RWPE2 (cell line): ENCODE results near the gene DOCK3.
"Not testable (repeated sequence)": the region's sequence is repeated elsewhere in the genome, so short reads cannot be mapped to it uniquely, and the experiment has no call there.

Experiments
- ATAC-seq: fragments of 200-7000 bp; cut with Tn5 transposase; 3 replicates; pipeline ENCODE4 v1.9.1; 2021; ENCODE audit warnings: low read depth
- DNase-seq: peaks from one replicate; pipeline ENCODE4 v3.0.0-alpha.2; 2020; ENCODE audit warnings: low spot score
- H3K27ac ChIP-seq: fragments of 450-650 bp; 2 replicates; pipeline ENCODE4 v1.5.1; 2017; ENCODE audit warnings: mild to moderate bottlenecking; ENCODE audit not compliant: poor library complexity, severe bottlenecking
- H3K27me3 ChIP-seq: fragments of 250-450 bp; sonication (Bioruptor Pico); 2 replicates; pipeline ENCODE4 v1.5.1; 2021; ENCODE audit warnings: mild to moderate bottlenecking, moderate library complexity; ENCODE audit not compliant: insufficient read depth, poor library complexity, severe bottlenecking
- H3K36me3 ChIP-seq: fragments of 250-450 bp; sonication (Bioruptor Pico); 2 replicates; pipeline ENCODE4 v1.5.1; 2020; ENCODE audit warnings: low read depth, mild to moderate bottlenecking, moderate library complexity
- H3K4me1 ChIP-seq: fragments of 250-450 bp; sonication (Bioruptor Pico); 2 replicates; pipeline ENCODE4 v1.5.1; 2021; ENCODE audit warnings: mild to moderate bottlenecking, moderate library complexity; ENCODE audit not compliant: insufficient read depth, poor library complexity, severe bottlenecking
- H3K4me3 ChIP-seq: fragments of 250-450 bp; sonication (Bioruptor Pico); 2 replicates; pipeline ENCODE4 v1.5.1; 2021; ENCODE audit warnings: mild to moderate bottlenecking, moderate library complexity; ENCODE audit not compliant: severe bottlenecking
- H3K9me3 ChIP-seq: fragments of 250-450 bp; sonication (Bioruptor Pico); 2 replicates; pipeline ENCODE4 v1.5.1; 2021; ENCODE audit warnings: mild to moderate bottlenecking, moderate library complexity; ENCODE audit not compliant: severe bottlenecking
- TF ChIP-seq, protein P1 (sequence below): fragments of 450-650 bp; IDR thresholded peaks from one replicate; pipeline ENCODE4 v1.5.1; 2017; ENCODE audit warnings: mild to moderate bottlenecking, moderate library complexity; ENCODE audit not compliant: poor library complexity, severe bottlenecking

The DOCK3 gene

DNA sequence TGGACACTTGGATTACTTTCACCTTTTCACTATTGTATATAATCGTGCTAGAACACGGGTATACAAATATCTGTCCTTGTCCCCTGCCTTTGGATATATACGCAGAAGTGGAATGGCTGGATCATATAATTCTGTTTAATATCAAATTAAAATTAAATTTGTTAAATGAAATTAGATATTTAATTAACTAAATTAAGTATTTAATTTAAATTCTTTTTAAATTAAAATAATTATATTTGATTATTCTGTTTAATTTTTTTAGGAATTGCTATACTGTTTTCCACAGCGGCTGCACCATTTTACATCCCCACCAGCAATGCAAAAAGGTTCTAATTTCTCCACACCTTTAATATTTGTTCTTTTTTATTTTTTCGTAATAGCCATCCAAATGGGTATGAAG, 84.3 kb downstream of the DOCK3 start:
- H3K27ac ChIP-seq, result no peak overlapping the region
- peaks cover 4% of the 10 kb centered on the region for H3K27me3 ChIP-seq
- H3K4me1 ChIP-seq, result no peaks in the 10 kb centered on the region
- no peaks in the 10 kb centered on the region for H3K9me3 ChIP-seq
- ATAC-seq (no peak), DNase-seq (no peak)
- no peaks in the 10 kb centered on the region for H3K36me3 ChIP-seq
- no peak overlapping the region for H3K4me3 ChIP-seq
- TF ChIP-seq, protein P1, sequence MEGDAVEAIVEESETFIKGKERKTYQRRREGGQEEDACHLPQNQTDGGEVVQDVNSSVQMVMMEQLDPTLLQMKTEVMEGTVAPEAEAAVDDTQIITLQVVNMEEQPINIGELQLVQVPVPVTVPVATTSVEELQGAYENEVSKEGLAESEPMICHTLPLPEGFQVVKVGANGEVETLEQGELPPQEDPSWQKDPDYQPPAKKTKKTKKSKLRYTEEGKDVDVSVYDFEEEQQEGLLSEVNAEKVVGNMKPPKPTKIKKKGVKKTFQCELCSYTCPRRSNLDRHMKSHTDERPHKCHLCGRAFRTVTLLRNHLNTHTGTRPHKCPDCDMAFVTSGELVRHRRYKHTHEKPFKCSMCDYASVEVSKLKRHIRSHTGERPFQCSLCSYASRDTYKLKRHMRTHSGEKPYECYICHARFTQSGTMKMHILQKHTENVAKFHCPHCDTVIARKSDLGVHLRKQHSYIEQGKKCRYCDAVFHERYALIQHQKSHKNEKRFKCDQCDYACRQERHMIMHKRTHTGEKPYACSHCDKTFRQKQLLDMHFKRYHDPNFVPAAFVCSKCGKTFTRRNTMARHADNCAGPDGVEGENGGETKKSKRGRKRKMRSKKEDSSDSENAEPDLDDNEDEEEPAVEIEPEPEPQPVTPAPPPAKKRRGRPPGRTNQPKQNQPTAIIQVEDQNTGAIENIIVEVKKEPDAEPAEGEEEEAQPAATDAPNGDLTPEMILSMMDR, result no peak

DNA sequence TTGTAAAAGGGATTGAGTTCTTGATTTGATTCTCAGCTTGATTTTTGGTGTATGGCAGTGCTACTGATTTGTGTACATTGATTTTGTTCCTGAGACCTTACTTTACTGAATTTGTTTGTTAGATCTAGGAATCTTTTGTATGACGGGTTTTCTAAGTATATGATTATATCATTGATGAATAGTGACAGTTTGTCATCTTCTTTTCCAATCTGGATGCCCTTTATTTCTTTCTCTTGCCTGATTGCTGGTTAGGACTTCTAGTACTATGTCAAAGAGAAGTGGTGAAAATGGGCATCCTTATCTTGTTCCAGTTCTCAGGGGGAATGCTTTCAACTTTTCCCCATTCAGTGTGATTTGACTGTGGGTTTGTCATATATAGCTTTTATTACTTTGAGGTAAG, 103.0 kb downstream of the DOCK3 start:
- Histone ChIP-seq H3K9me3 (no peaks in the 10 kb centered on the region), H3K36me3 (no peaks in the 10 kb centered on the region), H3K27me3 (peaks cover 14% of the 10 kb centered on the region), H3K4me1 (no peaks in the 10 kb centered on the region), H3K4me3 (no peak overlapping the region), H3K27ac (no peak overlapping the region)
- ATAC-seq (no peak), DNase-seq (no peak)
- TF ChIP-seq, protein P1, result no peak

DNA sequence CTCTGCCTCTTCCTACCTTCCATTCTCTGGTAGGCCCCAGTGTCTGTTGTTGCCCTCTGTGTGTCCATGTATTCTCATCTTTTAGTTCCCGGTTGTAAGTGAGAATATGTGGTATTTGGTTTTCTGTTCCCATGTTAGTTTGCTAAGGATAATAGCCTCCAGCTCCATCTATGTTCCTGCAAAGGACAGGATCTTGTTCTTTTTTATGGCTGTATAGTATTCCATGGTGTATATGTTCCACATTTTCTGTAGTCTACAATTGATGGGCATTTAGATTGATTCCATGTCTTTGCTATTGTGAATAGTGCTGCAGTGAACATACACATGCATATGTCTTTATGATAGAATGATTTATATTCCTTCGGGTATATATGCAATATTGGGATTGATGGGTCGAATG, 107.0 kb downstream of the DOCK3 start:
- ATAC-seq, H3K27me3 ChIP-seq: not testable (repeated sequence)

DNA sequence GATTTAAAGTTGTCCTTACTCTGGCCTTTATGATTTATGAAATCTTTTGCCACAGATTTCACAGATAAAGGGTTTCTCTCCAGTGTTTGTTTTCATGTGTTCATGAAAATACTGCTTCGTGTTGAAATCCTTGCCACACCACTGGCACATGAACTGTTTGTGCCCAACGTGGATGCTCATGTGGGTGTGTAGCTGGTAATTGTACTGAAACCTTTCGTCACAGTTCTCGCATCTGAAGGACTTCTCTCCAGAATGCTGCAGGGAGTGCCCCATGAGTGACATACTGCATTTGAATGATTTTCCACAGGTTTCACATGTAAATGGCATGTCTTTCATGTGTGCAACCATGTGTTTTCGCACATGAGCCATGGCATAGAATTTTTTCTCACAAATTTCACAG, 111.9 kb downstream of the DOCK3 start:
- H3K27me3 ChIP-seq, result no peaks in the 10 kb centered on the region
- DNase-seq, result no peak
- H3K36me3 ChIP-seq, result no peaks in the 10 kb centered on the region
- ATAC-seq, result no peak
- no peaks in the 10 kb centered on the region for H3K9me3 ChIP-seq
- H3K27ac ChIP-seq, result no peak overlapping the region
- no peak overlapping the region for H3K4me3 ChIP-seq
- TF ChIP-seq, protein P1, result no peak
- H3K4me1 ChIP-seq, result no peaks in the 10 kb centered on the region

More for the DNA sequence above, 107.0 kb downstream of the DOCK3 start:
- not testable (repeated sequence) for H3K36me3 ChIP-seq, H3K4me1 ChIP-seq, H3K4me3 ChIP-seq, DNase-seq, H3K27ac ChIP-seq, H3K9me3 ChIP-seq

DNA sequence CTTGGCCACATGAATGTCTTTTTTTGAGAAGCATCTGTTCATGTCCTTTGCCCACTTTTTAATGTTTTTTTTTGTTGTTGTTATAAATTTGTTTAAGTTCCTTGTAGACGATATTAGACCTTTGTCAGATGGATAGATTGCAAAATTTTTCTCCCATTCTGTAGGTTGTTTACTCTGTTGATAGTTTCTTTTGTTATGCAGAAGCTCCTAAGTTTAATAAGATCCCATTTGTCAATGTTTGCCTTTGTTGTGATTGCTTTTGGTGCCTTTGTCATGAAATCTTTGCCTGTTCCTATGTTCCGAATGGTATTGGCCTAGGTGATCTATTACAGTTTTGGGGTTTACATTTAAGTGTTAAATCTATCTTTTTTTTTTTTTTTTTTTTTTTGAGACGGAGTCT, 116.2 kb downstream of the DOCK3 start:
- not testable (repeated sequence) for H3K27ac ChIP-seq, DNase-seq, H3K4me1 ChIP-seq, H3K9me3 ChIP-seq, H3K4me3 ChIP-seq, ATAC-seq, H3K27me3 ChIP-seq, H3K36me3 ChIP-seq

DNA sequence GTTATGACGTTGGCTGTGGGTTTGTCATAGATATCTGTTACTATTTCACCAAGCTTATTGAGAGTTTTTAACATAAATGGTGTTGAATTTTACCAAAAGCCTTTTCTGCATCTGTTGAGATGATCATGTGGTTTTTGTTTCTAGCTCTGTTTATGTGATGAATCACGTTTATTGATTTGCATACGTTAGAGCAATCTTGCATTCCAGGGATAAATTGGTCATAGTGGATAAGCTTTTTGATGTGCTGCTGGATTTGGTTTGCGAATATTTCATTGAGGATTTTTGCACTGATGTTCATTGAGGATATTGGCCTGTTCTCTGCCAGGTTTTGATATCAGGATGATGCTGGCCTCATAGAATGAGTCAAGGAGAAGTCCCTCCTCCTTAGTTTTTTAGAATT, 117.8 kb downstream of the DOCK3 start:
- Histone ChIP-seq H3K4me1 (no peaks in the 10 kb centered on the region), H3K4me3 (no peak overlapping the region), H3K27ac (no peak overlapping the region), H3K27me3 (peaks cover 3% of the 10 kb centered on the region), H3K36me3 (no peaks in the 10 kb centered on the region), H3K9me3 (no peaks in the 10 kb centered on the region)
- DNase-seq (no peak), ATAC-seq (no peak)
- TF ChIP-seq, protein P1, result no peak

DNA sequence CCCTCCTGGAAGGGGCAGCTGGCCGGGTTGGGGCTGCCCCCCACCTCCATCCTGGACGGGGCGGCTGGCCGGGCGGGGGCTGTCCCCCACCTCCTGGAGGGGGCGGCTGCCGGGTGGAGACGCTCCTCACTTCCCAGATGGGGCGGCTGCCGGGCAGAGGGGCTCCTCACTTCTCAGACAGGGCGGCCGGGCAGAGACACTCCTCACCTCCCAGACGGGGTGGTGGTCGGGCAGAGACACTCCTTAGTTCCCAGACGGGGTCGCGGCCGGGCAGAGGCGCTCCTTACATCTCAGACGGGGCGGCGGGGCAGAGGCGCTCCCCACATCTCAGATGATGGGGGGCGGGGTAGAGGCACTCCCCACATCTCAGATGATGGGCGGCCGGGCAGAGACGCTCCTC, 129.1 kb downstream of the DOCK3 start:
- not testable (repeated sequence) for H3K36me3 ChIP-seq, H3K4me3 ChIP-seq, DNase-seq, ATAC-seq, H3K9me3 ChIP-seq, H3K27me3 ChIP-seq, H3K4me1 ChIP-seq, H3K27ac ChIP-seq

DNA sequence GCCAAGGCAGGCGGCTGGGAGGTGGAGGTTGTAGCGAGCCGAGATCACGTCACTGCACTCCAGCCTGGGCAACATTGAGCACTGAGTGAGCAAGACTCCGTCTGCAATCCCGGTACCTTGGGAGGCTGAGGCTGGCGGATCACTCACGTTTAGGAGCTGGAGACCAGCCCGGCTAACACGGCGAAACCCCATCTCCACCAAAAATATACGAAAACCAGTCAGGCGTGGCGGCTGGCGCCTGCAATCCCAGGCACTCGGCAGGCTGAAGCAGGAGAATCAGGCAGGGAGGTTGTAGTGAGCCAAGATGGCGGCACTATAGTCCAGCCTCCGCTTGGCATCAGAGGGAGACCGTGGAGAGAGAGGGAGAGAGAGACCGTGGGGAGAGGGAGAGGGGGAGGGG, 129.6 kb downstream of the DOCK3 start:
- H3K9me3 ChIP-seq, H3K4me1 ChIP-seq, H3K36me3 ChIP-seq, H3K4me3 ChIP-seq, DNase-seq, ATAC-seq, H3K27ac ChIP-seq, H3K27me3 ChIP-seq: not testable (repeated sequence)
